ENCODE results near the gene KCNMA1. TPM values are rescaled to one million over a fixed set of nuclear protein-coding genes. Genes with fewer than 3 reads are reported as not detected.

Gene KCNMA1
- total RNA-seq, 4 donors from 2014 or later = 68.4 to 170 (median 119) TPM

GRCh38 chr10:77620731-77621130 is 16.9 kb downstream of the KCNMA1 start:
- H3K4me3 ChIP-seq = no peak overlapping the region
- in situ Hi-C loops (cut with MboI; ENCODE audit: low pct_ligation_motif_present in 1 of 4, low pct_unique_long_range_greater_than_20kb in 1 of 4, low sequenced_read_pairs in 3 of 4) (no loop called here), intact Hi-C loops (cut with DNase I; ENCODE audit: low total_unique reads) (no loop called here)
- no peaks in the 10 kb centered on the region for H3K36me3 ChIP-seq
- H3K27ac ChIP-seq = no peak overlapping the region
- H3K27me3 ChIP-seq = no peaks in the 10 kb centered on the region
- no peaks in the 10 kb centered on the region for H3K9me3 ChIP-seq
- DNase-seq = no peak
- 81 to 82% methylated on average over 2 to 6 of the region's 6 CpGs for WGBS, 2 donors (ENCODE audit: low coverage in 1 of 2)
- TF ChIP-seq CTCF (IDR thresholded peaks at IDR 0.05) = no peak
- TF ChIP-seq POLR2AphosphoS5 (IDR thresholded peaks at IDR 0.05) = no peak
- no peak for TF ChIP-seq EP300 (IDR thresholded peaks at IDR 0.05; ENCODE audit: low read depth)
- TF ChIP-seq POLR2A (IDR thresholded peaks at IDR 0.05) = no peak
- H3K4me1 ChIP-seq = peaks cover 0 to 26% (median 3%) of the 10 kb centered on the region in 4 donors

- Histone ChIP-seq H3K27ac (no peak overlapping the region), H3K27me3 (no peaks in the 10 kb centered on the region), H3K4me1 (peaks cover 0 to 32% (median 3%) of the 10 kb centered on the region in 4 donors), H3K9me3 (no peaks in the 10 kb centered on the region), H3K4me3 (no peak overlapping the region), H3K36me3 (no peaks in the 10 kb centered on the region)
- 75 to 92% methylated on average over 2 to 13 of the region's 13 CpGs for WGBS, 2 donors (ENCODE audit: low coverage in 1 of 2)
- TF ChIP-seq EP300 (IDR thresholded peaks at IDR 0.05; ENCODE audit: low read depth) (no peak), POLR2A (IDR thresholded peaks at IDR 0.05) (no peak)
- no peak for DNase-seq
- intact Hi-C loops (cut with DNase I; ENCODE audit: low total_unique reads) = no loop called here
- in situ Hi-C loops (cut with MboI; ENCODE audit: low pct_ligation_motif_present in 1 of 4, low pct_unique_long_range_greater_than_20kb in 1 of 4, low sequenced_read_pairs in 3 of 4) = no loop called here
Observed at GRCh38 chr10:77619964-77620703, 17.5 kb downstream of the KCNMA1 start.

GRCh38 chr10:77618117-77618516 is 19.5 kb downstream of the KCNMA1 start:
- DNase-seq = no peak
- in situ Hi-C loops (cut with MboI; ENCODE audit: low pct_ligation_motif_present in 1 of 4, low pct_unique_long_range_greater_than_20kb in 1 of 4, low sequenced_read_pairs in 3 of 4) = no loop called here
- Histone ChIP-seq H3K27me3 (no peaks in the 10 kb centered on the region), H3K4me3 (no peak overlapping the region), H3K4me1 (peaks cover 4 to 34% (median 13%) of the 10 kb centered on the region in 4 donors), H3K27ac (no peak overlapping the region), H3K36me3 (no peaks in the 10 kb centered on the region), H3K9me3 (no peaks in the 10 kb centered on the region)
- intact Hi-C loops (cut with DNase I; ENCODE audit: low total_unique reads) = no loop called here
- WGBS, 2 donors (ENCODE audit: low coverage in 1 of 2) = 75 to 88% methylated on average over 2 to 4 of the region's 4 CpGs
- TF ChIP-seq CTCF (IDR thresholded peaks at IDR 0.05) = no peak
- no peak for TF ChIP-seq EP300 (IDR thresholded peaks at IDR 0.05; ENCODE audit: low read depth)
- no peak for TF ChIP-seq POLR2AphosphoS5 (IDR thresholded peaks at IDR 0.05)
- no peak for TF ChIP-seq POLR2A (IDR thresholded peaks at IDR 0.05)

- H3K4me1 ChIP-seq = peaks cover 4 to 39% (median 20%) of the 10 kb centered on the region in 4 donors
- no peak for TF ChIP-seq CTCF (IDR thresholded peaks at IDR 0.05)
- no peak for TF ChIP-seq POLR2AphosphoS5 (IDR thresholded peaks at IDR 0.05)
- TF ChIP-seq EP300 (IDR thresholded peaks at IDR 0.05; ENCODE audit: low read depth) = no peak
- no peak for TF ChIP-seq POLR2A (IDR thresholded peaks at IDR 0.05)
- intact Hi-C loops (cut with DNase I; ENCODE audit: low total_unique reads) = no loop called here
- DNase-seq = no peak
- in situ Hi-C loops (cut with MboI; ENCODE audit: low pct_ligation_motif_present in 1 of 4, low pct_unique_long_range_greater_than_20kb in 1 of 4, low sequenced_read_pairs in 3 of 4) = no loop called here
- WGBS, 2 donors (ENCODE audit: low coverage in 1 of 2) = 82 to 83% methylated on average over 2 to 5 of the region's 5 CpGs
- H3K27ac ChIP-seq = no peak overlapping the region
- H3K27me3 ChIP-seq = no peaks in the 10 kb centered on the region
- no peaks in the 10 kb centered on the region for H3K36me3 ChIP-seq
- no peak overlapping the region for H3K4me3 ChIP-seq
- no peaks in the 10 kb centered on the region for H3K9me3 ChIP-seq
Observed at GRCh38 chr10:77616766-77617165, 20.8 kb downstream of the KCNMA1 start.
